ENCODE results near the gene ZRANB1.

- no peak for TF ChIP-seq POLR2A (IDR thresholded peaks at IDR 0.05)
- TF ChIP-seq, protein P1, sequence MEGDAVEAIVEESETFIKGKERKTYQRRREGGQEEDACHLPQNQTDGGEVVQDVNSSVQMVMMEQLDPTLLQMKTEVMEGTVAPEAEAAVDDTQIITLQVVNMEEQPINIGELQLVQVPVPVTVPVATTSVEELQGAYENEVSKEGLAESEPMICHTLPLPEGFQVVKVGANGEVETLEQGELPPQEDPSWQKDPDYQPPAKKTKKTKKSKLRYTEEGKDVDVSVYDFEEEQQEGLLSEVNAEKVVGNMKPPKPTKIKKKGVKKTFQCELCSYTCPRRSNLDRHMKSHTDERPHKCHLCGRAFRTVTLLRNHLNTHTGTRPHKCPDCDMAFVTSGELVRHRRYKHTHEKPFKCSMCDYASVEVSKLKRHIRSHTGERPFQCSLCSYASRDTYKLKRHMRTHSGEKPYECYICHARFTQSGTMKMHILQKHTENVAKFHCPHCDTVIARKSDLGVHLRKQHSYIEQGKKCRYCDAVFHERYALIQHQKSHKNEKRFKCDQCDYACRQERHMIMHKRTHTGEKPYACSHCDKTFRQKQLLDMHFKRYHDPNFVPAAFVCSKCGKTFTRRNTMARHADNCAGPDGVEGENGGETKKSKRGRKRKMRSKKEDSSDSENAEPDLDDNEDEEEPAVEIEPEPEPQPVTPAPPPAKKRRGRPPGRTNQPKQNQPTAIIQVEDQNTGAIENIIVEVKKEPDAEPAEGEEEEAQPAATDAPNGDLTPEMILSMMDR (IDR thresholded peaks at IDR 0.05), result no peak
Measured at GRCh38 chr10:124946945-124947344, 5.0 kb downstream of the ZRANB1 start.

Data from gastroesophageal sphincter (tissue), 3 donors.